ENCODE data around the gene RALGPS1.

GRCh38 chr9:127166651-127167524 lies 252.3 kb downstream of the RALGPS1 start:
- TF ChIP-seq ZBTB44 (tag by site-specific recombination; IDR thresholded peaks at IDR 0.05) = no peak
- no peak for TF ChIP-seq REST (tag by site-specific recombination; IDR thresholded peaks at IDR 0.05)
- no peak for TF ChIP-seq KLF16 (tag by site-specific recombination; IDR thresholded peaks at IDR 0.05)
- no peak for TF ChIP-seq ZNF394 (tag by site-specific recombination; IDR thresholded peaks at IDR 0.05; ENCODE audit: borderline replicate concordance)
- TF ChIP-seq CTCF (tag by site-specific recombination; IDR thresholded peaks at IDR 0.05) = no peak
- no peak for TF ChIP-seq ZNF629 (tag by site-specific recombination; IDR thresholded peaks at IDR 0.05)
- TF ChIP-seq ZNF704 (tag by site-specific recombination; IDR thresholded peaks at IDR 0.05) = no peak
- no peak for TF ChIP-seq KLF8 (tag by site-specific recombination; IDR thresholded peaks at IDR 0.05)
- no peak for TF ChIP-seq PATZ1 (tag by site-specific recombination; IDR thresholded peaks at IDR 0.05)
- no peak for TF ChIP-seq ZFP41 (tag by site-specific recombination; IDR thresholded peaks at IDR 0.05; ENCODE audit: borderline replicate concordance)
- TF ChIP-seq ZNF311 (tag by site-specific recombination; IDR thresholded peaks at IDR 0.05; ENCODE audit: borderline replicate concordance) = no peak
- TF ChIP-seq ZNF843 (tag by site-specific recombination; IDR thresholded peaks at IDR 0.05) = no peak
- no peak for TF ChIP-seq PRDM1 (tag by site-specific recombination; IDR thresholded peaks at IDR 0.05)
- TF ChIP-seq ZNF140 (tag by site-specific recombination; IDR thresholded peaks at IDR 0.05) = no peak
